GM19035 (cell line): ENCODE measurements around the gene SWT1.
A peak's percentile ranks its signal among the peaks of the same experiment; 100 is the strongest.

ENCODE experiments used
- ATAC-seq: cut with Tn5 transposase; IDR thresholded peaks from one replicate; pipeline ENCODE4 v1.9.1; 2021; ENCODE audit not compliant: unreplicated experiment

Gene SWT1

GRCh38 chr1:185156854-185157598, at the start of gene SWT1, which contains the start of gene TRMT1L:
Gene SWT1, plus strand, starts transcription at chr1:185157167. Its CDS starts 3,675 bp downstream, at chr1:185160842.
Gene TRMT1L, minus strand, starts transcription at chr1:185156953. Its CDS starts 241 bp downstream, at chr1:185156712.
- peak; percentile 92 for ATAC-seq

- ATAC-seq = no peak
Measured at GRCh38 chr1:185108321-185108720, 48.6 kb upstream of the SWT1 start.

GRCh38 chr1:185110145-185110544, 46.8 kb upstream of the SWT1 start:
- ATAC-seq = no peak

GRCh38 chr1:185111873-185112272, 45.1 kb upstream of the SWT1 start:
- no peak for ATAC-seq

- ATAC-seq = no peak
Measured at GRCh38 chr1:185112356-185112755, 44.6 kb upstream of the SWT1 start.

- ATAC-seq = no peak
Measured at GRCh38 chr1:185129708-185130107, 27.3 kb upstream of the SWT1 start.

- no peak for ATAC-seq
Measured at GRCh38 chr1:185132534-185132933, 24.4 kb upstream of the SWT1 start.

GRCh38 chr1:185137896-185138545, 18.9 kb upstream of the SWT1 start:
- ATAC-seq = no peak

- no peak for ATAC-seq
Measured at GRCh38 chr1:185139246-185139645, 17.7 kb upstream of the SWT1 start.

GRCh38 chr1:185144233-185144632, 12.7 kb upstream of the SWT1 start:
- no peak for ATAC-seq

GRCh38 chr1:185151215-185151614, 5.8 kb upstream of the SWT1 start:
- no peak for ATAC-seq

GRCh38 chr1:185152187-185152767, 4.7 kb upstream of the SWT1 start:
- no peak for ATAC-seq

GRCh38 chr1:185154912-185155513, 2.0 kb upstream of the SWT1 start:
- no peak for ATAC-seq

GRCh38 chr1:185155600-185156287, 1.2 kb upstream of the SWT1 start:
- ATAC-seq = no peak

GRCh38 chr1:185156288-185156853, 596 bp upstream of the SWT1 start:
- peak; percentile 29 for ATAC-seq

GRCh38 chr1:185157599-185158412, 839 bp downstream of the SWT1 start:
- no peak for ATAC-seq

GRCh38 chr1:185158800-185159199, 1.8 kb downstream of the SWT1 start:
- ATAC-seq = no peak

- ATAC-seq = no peak
Measured at GRCh38 chr1:185159966-185160365, 3.0 kb downstream of the SWT1 start.

- no peak for ATAC-seq
Measured at GRCh38 chr1:185162491-185162890, 5.5 kb downstream of the SWT1 start.

- no peak for ATAC-seq
Measured at GRCh38 chr1:185166106-185166505, 9.1 kb downstream of the SWT1 start.
